SK-N-SH (cell line): ENCODE data around the gene NMS. TPM values are rescaled to one million over a fixed set of nuclear protein-coding genes. Genes with fewer than 3 reads are reported as not detected.

ENCODE experiments used
- CTCF ChIA-PET: fragments of 300-600, 350-600 bp; formaldehyde crosslinking; extraction: SDS; loops from one replicate; lab custom pipeline; 2021; lab: Yijun Ruan, JAX
- POLR2A ChIA-PET: fragments of 350-600 bp; sonication (Branson Sonifier 250); formaldehyde crosslinking; extraction: SDS; loops from one replicate; lab custom pipeline; 2020; ENCODE audit warnings: antibody characterized with exemption, inconsistent platforms; lab: Yijun Ruan, JAX
- DNase-seq: peaks from one replicate; pipeline ENCODE4 v3.0.0; 2012
- H2AFZ ChIP-seq: fragments of 200-600 bp; sonication (generic); 2 replicates; pipeline ENCODE4 v1.8.1; 2016; ENCODE audit warnings: antibody characterized with exemption, mild to moderate bottlenecking, low read depth
- H3F3A ChIP-seq: fragments of 200-600 bp; sonication (generic); replicated peaks from 2 replicates; pipeline ENCODE3; 2016; ENCODE audit warnings: antibody characterized with exemption, mild to moderate bottlenecking; ENCODE audit not compliant: insufficient read depth
- H3K27ac ChIP-seq, 2 experiments: fragments of 200-500 bp in 1 of 2; fragments of 200-600 bp in 1 of 2; sonication (Bioruptor generic) in 1 of 2; sonication (generic), shearing (Covaris generic) in 1 of 2; 2 replicates each; pipeline versions ENCODE4 v1.5.1 to v1.6.1; 2014 to 2016; ENCODE audit warnings: low read depth in 2 of 2, inconsistent platforms in 1 of 2, low read length in 1 of 2, mild to moderate bottlenecking in 1 of 2, mixed read lengths in 1 of 2
- H3K27me3 ChIP-seq: fragments of 200-600 bp; sonication (generic), shearing (Covaris generic); 2 replicates; pipeline ENCODE4 v1.6.1; 2016; ENCODE audit warnings: mixed run types; ENCODE audit not compliant: insufficient read depth
- H3K36me3 ChIP-seq, 2 experiments: fragments of 200-500 bp in 1 of 2; fragments of 200-600 bp in 1 of 2; sonication (Bioruptor generic) in 1 of 2; sonication (generic) in 1 of 2; replicated peaks in 1 of 2; 2 replicates each; pipeline versions ENCODE3 to v1.5.1; 2014 to 2016; ENCODE audit warnings: low read length in 1 of 2, mild to moderate bottlenecking in 1 of 2; ENCODE audit not compliant: insufficient read depth in 2 of 2, control insufficient read depth in 1 of 2
- H3K4me1 ChIP-seq, 2 experiments: fragments of 200-500 bp in 1 of 2; fragments of 200-600 bp in 1 of 2; sonication (Bioruptor generic) in 1 of 2; sonication (generic), shearing (Covaris generic) in 1 of 2; 2 replicates each; pipeline versions ENCODE4 v1.5.1 to v1.6.1; 2014 to 2016; ENCODE audit warnings: low read depth in 1 of 2, low read length in 1 of 2, mixed run types in 1 of 2; ENCODE audit not compliant: insufficient read depth in 2 of 2, control insufficient read depth in 1 of 2
- H3K4me2 ChIP-seq: fragments of 200-600 bp; sonication (generic), shearing (Covaris generic); 2 replicates; pipeline ENCODE4 v1.6.1; 2017; ENCODE audit warnings: mixed run types
- H3K4me3 ChIP-seq, 2 experiments: fragments of 200-500 bp in 1 of 2; fragments of 200-600 bp in 1 of 2; sonication (Bioruptor generic) in 1 of 2; sonication (generic), shearing (Covaris generic) in 1 of 2; 2 replicates each; pipeline versions ENCODE4 v1.5.1 to v1.8.1; 2014 to 2016; ENCODE audit warnings: low read depth in 2 of 2, inconsistent platforms in 1 of 2, low read length in 1 of 2, mild to moderate bottlenecking in 1 of 2, mixed read lengths in 1 of 2, moderate library complexity in 1 of 2
- H3K79me2 ChIP-seq: fragments of 200-600 bp; sonication (generic); 2 replicates; pipeline ENCODE4 v1.8.1; 2017; ENCODE audit warnings: mild to moderate bottlenecking; ENCODE audit not compliant: insufficient read depth
- H3K9ac ChIP-seq: fragments of 200-600 bp; sonication (generic); 2 replicates; pipeline ENCODE4 v1.6.1; 2017; ENCODE audit warnings: mixed run types
- H3K9me2 ChIP-seq: fragments of 200-600 bp; sonication (generic); 2 replicates; pipeline ENCODE4 v1.6.1; 2017; ENCODE audit warnings: mixed run types
- H3K9me3 ChIP-seq: fragments of 200-600 bp; sonication (generic); 2 replicates; pipeline ENCODE4 v1.6.1; 2017; ENCODE audit warnings: mixed run types, mild to moderate bottlenecking, moderate library complexity
- H4K20me1 ChIP-seq: fragments of 200-600 bp; sonication (generic); 2 replicates; pipeline ENCODE4 v1.6.1; 2017; ENCODE audit warnings: mild to moderate bottlenecking, mixed run types; ENCODE audit not compliant: insufficient read depth
- CHD2 ChIP-seq: fragments of 150-350 bp; IDR thresholded peaks from 2 replicates; pipeline ENCODE4 v1.6.1; 2018; ENCODE audit warnings: low read length; ENCODE audit not compliant: partially characterized antibody
- ELF1 ChIP-seq: IDR thresholded peaks from 2 replicates; pipeline ENCODE4 v1.4.0; 2012
- EP300 ChIP-seq, 2 experiments: IDR thresholded peaks; 2 replicates each; pipeline versions ENCODE4 v1.4.0 to v1.6.1; 2012; ENCODE audit warnings: borderline replicate concordance in 1 of 2, low read depth in 1 of 2, low read length in 1 of 2
- EZH2phosphoT487 ChIP-seq: fragments of 200-600 bp; sonication (generic); IDR thresholded peaks from 2 replicates; pipeline ENCODE4 v1.6.1; 2017; ENCODE audit warnings: low read depth, mixed run types, mild to moderate bottlenecking, antibody characterized with exemption, moderate library complexity, borderline replicate concordance
- FOSL2 ChIP-seq: IDR thresholded peaks from 2 replicates; pipeline ENCODE4 v1.4.0; 2012; ENCODE audit warnings: low read depth, mild to moderate bottlenecking, moderate library complexity, borderline replicate concordance
- GABPA ChIP-seq: IDR thresholded peaks from 2 replicates; pipeline ENCODE4 v1.4.0; 2012; ENCODE audit warnings: low read depth, mild to moderate bottlenecking
- GATA2 ChIP-seq: sonication (generic); formaldehyde crosslinking; IDR thresholded peaks from 2 replicates; pipeline ENCODE4 v1.5.0; 2020; ENCODE audit warnings: mild to moderate bottlenecking, missing genetic modification reagents
- IRF3 ChIP-seq: fragments of 150-350 bp; IDR thresholded peaks from 2 replicates; pipeline ENCODE4 v1.6.1; 2016; ENCODE audit warnings: mild to moderate bottlenecking, low read depth, low read length
- MEF2A ChIP-seq: IDR thresholded peaks from 2 replicates; pipeline ENCODE4 v1.4.0; 2012; ENCODE audit warnings: low read depth, borderline replicate concordance
- MXI1 ChIP-seq: IDR thresholded peaks from 2 replicates; pipeline ENCODE4 v1.6.1; 2012; ENCODE audit warnings: mild to moderate bottlenecking, low read depth, low read length, improper control_type of control experiment
- RAD21 ChIP-seq: IDR thresholded peaks from 2 replicates; pipeline ENCODE4 v1.6.1; 2012; ENCODE audit warnings: mild to moderate bottlenecking, low read length
- RCOR1 ChIP-seq: fragments of 150-350 bp; IDR thresholded peaks from 2 replicates; pipeline ENCODE4 v1.6.1; 2017; ENCODE audit warnings: antibody characterized with exemption, low read length
- REST ChIP-seq: IDR thresholded peaks from 2 replicates; pipeline ENCODE4 v1.6.1; 2012; ENCODE audit warnings: mild to moderate bottlenecking, low read depth, low read length, moderate library complexity
- RFX5 ChIP-seq: IDR thresholded peaks from 2 replicates; pipeline ENCODE4 v1.6.1; 2012; ENCODE audit warnings: mild to moderate bottlenecking, improper control_type of control experiment, low read length
- USF1 ChIP-seq: IDR thresholded peaks from 2 replicates; pipeline ENCODE4 v1.4.0; 2012; ENCODE audit warnings: low read depth, borderline replicate concordance
- YY1 ChIP-seq: IDR thresholded peaks from 2 replicates; pipeline ENCODE4 v1.4.0; 2012; ENCODE audit warnings: low read depth, mild to moderate bottlenecking
- WGBS: methylation state at CpG from one replicate; pipeline ENCODE4 v1.1.6; 2017; ENCODE audit warnings: low lambda C conversion rate; 5-methylcytosine and 5-hydroxymethylcytosine counted together
- polyA plus RNA-seq, 3 experiments: library from polyadenylated mRNA; depleted of rRNA; stranded (reverse); fragments of >200 nt; gene quantifications; 2 replicates each; pipeline ENCODE4 v1.2.3, GENCODE V29; 2012
- TF ChIP-seq, protein P1 (sequence below): IDR thresholded peaks from 2 replicates; pipeline ENCODE4 v1.4.0; 2012; ENCODE audit warnings: low read depth
- TF ChIP-seq, protein P2 (sequence below): fragments of 200-600 bp; sonication (generic); IDR thresholded peaks from 2 replicates; pipeline ENCODE4 v1.6.1; 2017; ENCODE audit warnings: antibody characterized with exemption, mild to moderate bottlenecking, moderate library complexity

NMS gene
- polyA plus RNA-seq, 1 of the 3 experiments (the other 2 are of a cell fraction): not detected

GRCh38 chr2:100470898-100471514 lies 724 bp downstream of the NMS start:
- H2AFZ ChIP-seq: no peak overlapping the region
- 64% methylated on average over 16 of the region's 16 CpGs for WGBS
- H3K79me2 ChIP-seq: no peaks in the 10 kb centered on the region
- no peak for DNase-seq
- H3K4me3 ChIP-seq: no peak overlapping the region
- no peak overlapping the region for H3K9ac ChIP-seq
- H3K27me3 ChIP-seq: peaks cover 5% of the 10 kb centered on the region; the same call in 1 of the 2 replicates
- ChIA-PET CTCF (interaction anchor here (1.1 kb wide), 1 partner anchor 11 kb away, joined by 3 read pairs; no protein-coding TSS in a partner anchor), POLR2A (no interaction called here)
- H3K4me2 ChIP-seq: no peak overlapping the region
- no peak for TF ChIP-seq YY1
- no peak for TF ChIP-seq RFX5
- TF ChIP-seq MXI1: no peak
- TF ChIP-seq RCOR1: no peak
- peak; percentile 94 for TF ChIP-seq REST
- TF ChIP-seq FOSL2: no peak
- no peaks in the 10 kb centered on the region for H4K20me1 ChIP-seq
- no peaks in the 10 kb centered on the region for H3F3A ChIP-seq
- no peaks in the 10 kb centered on the region for H3K9me3 ChIP-seq
- no peaks in the 10 kb centered on the region for H3K4me1 ChIP-seq
- H3K27ac ChIP-seq: no peak overlapping the region
- H3K9me2 ChIP-seq: no peaks in the 10 kb centered on the region
- H3K36me3 ChIP-seq: no peaks in the 10 kb centered on the region

GRCh38 chr2:100476606-100477005 lies 6.3 kb downstream of the NMS start:
- Histone ChIP-seq H3K9me2 (no peaks in the 10 kb centered on the region), H3K27ac (no peak overlapping the region), H3F3A (no peaks in the 10 kb centered on the region), H2AFZ (no peak overlapping the region), H3K9me3 (no peaks in the 10 kb centered on the region), H3K9ac (no peak overlapping the region), H3K27me3 (peaks cover 27% of the 10 kb centered on the region), H3K4me3 (no peak overlapping the region), H3K4me2 (no peak overlapping the region), H3K79me2 (no peaks in the 10 kb centered on the region), H4K20me1 (no peaks in the 10 kb centered on the region), H3K4me1 (no peaks in the 10 kb centered on the region), H3K36me3 (no peaks in the 10 kb centered on the region)
- no peak for DNase-seq
- WGBS: 49% methylated on average over 8 of the region's 8 CpGs
- ChIA-PET CTCF (no interaction called here), POLR2A (no interaction called here)
- TF ChIP-seq, protein P1, sequence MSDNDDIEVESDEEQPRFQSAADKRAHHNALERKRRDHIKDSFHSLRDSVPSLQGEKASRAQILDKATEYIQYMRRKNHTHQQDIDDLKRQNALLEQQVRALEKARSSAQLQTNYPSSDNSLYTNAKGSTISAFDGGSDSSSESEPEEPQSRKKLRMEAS: no peak
- TF ChIP-seq RAD21: no peak
- no peak for TF ChIP-seq USF1
- TF ChIP-seq MEF2A: no peak
- TF ChIP-seq, protein P2, sequence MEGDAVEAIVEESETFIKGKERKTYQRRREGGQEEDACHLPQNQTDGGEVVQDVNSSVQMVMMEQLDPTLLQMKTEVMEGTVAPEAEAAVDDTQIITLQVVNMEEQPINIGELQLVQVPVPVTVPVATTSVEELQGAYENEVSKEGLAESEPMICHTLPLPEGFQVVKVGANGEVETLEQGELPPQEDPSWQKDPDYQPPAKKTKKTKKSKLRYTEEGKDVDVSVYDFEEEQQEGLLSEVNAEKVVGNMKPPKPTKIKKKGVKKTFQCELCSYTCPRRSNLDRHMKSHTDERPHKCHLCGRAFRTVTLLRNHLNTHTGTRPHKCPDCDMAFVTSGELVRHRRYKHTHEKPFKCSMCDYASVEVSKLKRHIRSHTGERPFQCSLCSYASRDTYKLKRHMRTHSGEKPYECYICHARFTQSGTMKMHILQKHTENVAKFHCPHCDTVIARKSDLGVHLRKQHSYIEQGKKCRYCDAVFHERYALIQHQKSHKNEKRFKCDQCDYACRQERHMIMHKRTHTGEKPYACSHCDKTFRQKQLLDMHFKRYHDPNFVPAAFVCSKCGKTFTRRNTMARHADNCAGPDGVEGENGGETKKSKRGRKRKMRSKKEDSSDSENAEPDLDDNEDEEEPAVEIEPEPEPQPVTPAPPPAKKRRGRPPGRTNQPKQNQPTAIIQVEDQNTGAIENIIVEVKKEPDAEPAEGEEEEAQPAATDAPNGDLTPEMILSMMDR: no peak
- no peak for TF ChIP-seq GABPA
- no peak for TF ChIP-seq FOSL2
- TF ChIP-seq EZH2phosphoT487: no peak
- TF ChIP-seq IRF3: no peak
- no peak for TF ChIP-seq EP300 (IDR thresholded peaks at IDR 0.05; ENCODE audit: borderline replicate concordance in 1 of 2, low read depth in 1 of 2, low read length in 1 of 2)
- TF ChIP-seq GATA2 (CRISPR knock-in tag): no peak
- TF ChIP-seq ELF1: no peak
- no peak for TF ChIP-seq CHD2
